ENCODE measurements around the gene PCDHGA11. TPM values are rescaled to one million over a fixed set of nuclear protein-coding genes. Genes with fewer than 3 reads are reported as not detected.
"Not testable (repeated sequence)": the region's sequence is repeated elsewhere in the genome, so short reads cannot be mapped to it uniquely, and the experiment has no call there.

PCDHGA11 gene
- polyA plus RNA-seq, result 1 to 10 TPM in 1 of 4 donors, under 1 TPM in 1, not detected in 2; 0.81 to 1.0 TPM
- long read RNA-seq, donor 1, full-length matches to known transcripts, result 2 of 2 reads
- long read RNA-seq, donor 1, partial matches to known transcripts, result 0 of 2 reads
- long read RNA-seq, donor 1, other reads (novel, unspliced or antisense), result 0 of 2 reads
- long read RNA-seq, donor 2, result 0 reads
- long read RNA-seq, donor 3, partial matches to known transcripts, result 0 of 1 reads
- long read RNA-seq, donor 3, other reads (novel, unspliced or antisense), result 0 of 1 reads
- long read RNA-seq, donor 4, result 0 reads
- long read RNA-seq, donor 5, result 0 reads
- long read RNA-seq, donor 6, result 0 reads
- long read RNA-seq, donor 7, full-length matches to known transcripts, result 1 of 1 reads
- long read RNA-seq, donor 7, partial matches to known transcripts, result 0 of 1 reads
- long read RNA-seq, donor 7, other reads (novel, unspliced or antisense), result 0 of 1 reads
- long read RNA-seq, donor 8, result 0 reads
- long read RNA-seq, donor 9, result 0 reads
- long read RNA-seq, donor 10, full-length matches to known transcripts, result 1 of 1 reads
- long read RNA-seq, donor 10, partial matches to known transcripts, result 0 of 1 reads
- long read RNA-seq, donor 10, other reads (novel, unspliced or antisense), result 0 of 1 reads

DNA sequence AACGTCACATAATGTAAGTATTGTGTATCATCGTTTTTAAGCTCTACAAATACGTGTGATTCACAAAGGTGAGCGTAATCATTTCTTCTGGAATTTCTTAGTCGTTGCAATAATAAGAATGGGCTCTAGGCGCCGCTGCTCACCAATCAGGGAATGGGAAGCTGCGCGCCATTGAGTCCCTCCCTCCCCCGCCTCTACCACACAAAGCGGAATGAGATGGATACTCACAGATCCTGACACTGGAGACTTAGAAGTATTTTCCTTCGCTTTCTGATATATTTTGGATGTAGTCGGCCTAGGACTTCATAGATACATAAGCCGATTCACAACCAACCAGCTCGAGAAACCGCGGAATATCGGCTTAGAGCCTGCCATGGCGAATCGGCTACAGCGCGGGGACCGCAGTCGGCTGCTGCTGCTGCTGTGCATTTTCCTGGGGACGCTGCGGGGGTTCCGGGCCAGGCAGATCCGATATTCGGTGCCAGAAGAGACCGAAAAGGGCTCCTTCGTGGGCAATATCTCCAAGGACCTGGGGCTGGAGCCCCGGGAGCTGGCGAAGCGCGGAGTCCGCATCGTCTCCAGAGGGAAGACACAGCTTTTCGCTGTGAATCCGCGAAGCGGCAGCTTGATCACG, at the start of gene PCDHGA11:
Gene PCDHGA11, plus strand, starts transcription at position 197 of the 634 bp plus-strand sequence. Its CDS starts 177 bp downstream, at position 374.
- WGBS, 3 donors, result 10 to 33% (median 31%) methylated on average over 42 of the region's 42 CpGs
- FAIRE-seq, result no peak
- no peak within 1 kb of the TSS for H3K27ac ChIP-seq (ENCODE audit: low read depth in 1 of 3, low read length in 2 of 3)

DNA sequence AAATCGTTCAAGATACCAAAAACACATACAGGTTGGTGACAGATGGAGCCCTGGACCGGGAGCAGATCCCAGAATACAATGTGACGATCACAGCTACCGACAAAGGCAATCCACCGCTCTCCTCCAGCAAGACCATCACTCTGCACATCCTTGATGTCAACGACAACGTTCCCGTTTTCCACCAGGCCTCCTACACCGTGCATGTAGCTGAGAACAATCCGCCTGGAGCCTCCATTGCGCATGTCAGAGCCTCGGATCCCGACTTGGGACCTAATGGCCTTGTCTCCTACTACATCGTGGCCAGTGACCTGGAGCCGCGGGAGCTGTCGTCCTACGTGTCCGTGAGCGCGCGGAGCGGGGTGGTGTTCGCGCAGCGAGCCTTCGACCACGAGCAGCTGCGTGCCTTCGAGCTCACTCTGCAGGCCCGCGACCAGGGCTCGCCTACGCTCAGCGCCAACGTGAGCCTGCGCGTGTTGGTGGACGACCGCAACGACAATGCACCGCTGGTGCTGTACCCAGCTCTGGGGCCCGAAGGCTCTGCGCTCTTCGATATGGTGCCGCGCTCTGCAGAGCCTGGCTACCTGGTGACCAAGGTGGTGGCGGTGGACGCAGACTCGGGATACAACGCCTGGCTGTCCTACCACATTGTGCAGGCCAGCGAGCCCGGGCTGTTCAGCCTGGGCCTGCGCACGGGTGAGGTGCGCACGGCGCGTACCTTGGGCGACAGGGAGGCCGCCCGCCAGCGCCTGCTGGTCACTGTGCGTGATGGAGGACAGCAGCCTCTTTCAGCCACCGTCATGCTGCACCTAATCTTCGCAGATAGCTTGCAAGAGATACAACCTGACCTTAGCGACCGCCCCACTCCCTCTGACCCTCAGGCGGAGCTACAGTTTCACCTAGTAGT, 49.0 kb upstream of the PCDHGA11 start:
- DNase-seq (no peak), FAIRE-seq (no peak)
- 40 to 61% (median 58%) methylated on average over 69 of the region's 69 CpGs for WGBS, 3 donors
- H3K36me3 ChIP-seq (ENCODE audit: control insufficient read depth in 3 of 3, insufficient read depth in 2 of 3, low read depth in 1 of 3, low read length in 3 of 3), result no peaks in the 10 kb centered on the region
- H3K9me3 ChIP-seq (ENCODE audit: control insufficient read depth in 2 of 2, insufficient read depth in 1 of 2, low read depth in 1 of 2, low read length in 1 of 2), result peaks cover 0 to 60% of the 10 kb centered on the region in 2 donors
- H3K27ac ChIP-seq (ENCODE audit: low read depth in 1 of 3, low read length in 2 of 3), result no peak overlapping the region
- no peak overlapping the region for H3K4me3 ChIP-seq (ENCODE audit: low read depth in 1 of 3, low read length in 3 of 3)
- peaks cover 0 to 23% (median 21%) of the 10 kb centered on the region in 3 donors for H3K27me3 ChIP-seq (ENCODE audit: control insufficient read depth in 3 of 3, insufficient read depth in 3 of 3, low read length in 3 of 3)
- no peaks in the 10 kb centered on the region for H3K4me1 ChIP-seq (ENCODE audit: control insufficient read depth in 3 of 3, insufficient read depth in 2 of 3, low read depth in 1 of 3, low read length in 2 of 3)

More for the DNA sequence above, at the start of gene PCDHGA11:
- H3K4me1 ChIP-seq (ENCODE audit: control insufficient read depth in 3 of 3, insufficient read depth in 2 of 3, low read depth in 1 of 3, low read length in 2 of 3), result no peaks in the 10 kb centered on the region
- H3K4me3 ChIP-seq (ENCODE audit: low read depth in 1 of 3, low read length in 3 of 3), result peak within 1 kb of the TSS in 1 of 3 donors; percentile 15
- peak in 1 of 2 donors; percentile 43 for DNase-seq
- H3K27me3 ChIP-seq (ENCODE audit: control insufficient read depth in 3 of 3, insufficient read depth in 3 of 3, low read length in 3 of 3), result peaks cover 0 to 49% (median 27%) of the 10 kb centered on the region in 3 donors
- H3K9me3 ChIP-seq (ENCODE audit: control insufficient read depth in 2 of 2, insufficient read depth in 1 of 2, low read depth in 1 of 2, low read length in 1 of 2), result peaks cover 22 to 60% of the 10 kb centered on the region in 2 donors
- no peaks in the 10 kb centered on the region for H3K36me3 ChIP-seq (ENCODE audit: control insufficient read depth in 3 of 3, insufficient read depth in 2 of 3, low read depth in 1 of 3, low read length in 3 of 3)

DNA sequence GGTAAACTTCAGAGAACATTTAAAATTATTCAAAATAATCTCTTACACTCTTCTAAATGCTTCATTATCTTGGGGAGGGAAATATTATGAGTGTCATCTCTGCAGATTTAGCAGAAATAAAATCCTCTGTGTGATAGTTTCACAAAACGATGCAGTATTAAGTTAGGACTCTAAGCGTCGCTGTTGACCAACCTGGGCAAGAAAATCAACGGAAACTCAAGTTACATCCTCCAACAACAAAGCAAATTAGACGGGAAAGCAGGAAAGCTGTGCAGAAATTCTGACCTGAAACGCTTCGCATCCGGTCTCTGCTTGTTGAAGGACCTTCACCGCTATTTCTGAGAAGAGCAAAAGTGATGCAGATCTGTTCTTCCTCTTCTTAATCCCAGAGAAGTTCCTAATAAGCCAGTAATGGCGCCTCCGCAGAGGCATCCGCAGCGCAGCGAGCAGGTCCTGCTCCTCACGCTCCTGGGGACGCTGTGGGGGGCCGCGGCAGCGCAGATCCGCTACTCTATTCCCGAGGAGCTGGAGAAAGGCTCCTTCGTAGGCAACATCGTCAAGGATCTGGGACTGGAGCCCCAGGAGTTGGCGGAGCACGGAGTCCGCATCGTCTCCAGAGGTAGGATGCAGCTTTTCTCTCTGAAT, 47.1 kb upstream of the PCDHGA11 start, which contains the start of gene PCDHGA6:
Gene PCDHGA6, plus strand, starts transcription at position 219 of the 645 bp plus-strand sequence. Its CDS starts 193 bp downstream, at position 412.
- DNase-seq (no peak), FAIRE-seq (no peak)
- Histone ChIP-seq H3K27me3 (ENCODE audit: control insufficient read depth in 3 of 3, insufficient read depth in 3 of 3, low read length in 3 of 3) (peaks cover 0 to 23% (median 21%) of the 10 kb centered on the region in 3 donors), H3K4me3 (ENCODE audit: low read depth in 1 of 3, low read length in 3 of 3) (peak within 1 kb of the TSS in 1 of 3 donors; percentile 15), H3K36me3 (ENCODE audit: control insufficient read depth in 3 of 3, insufficient read depth in 2 of 3, low read depth in 1 of 3, low read length in 3 of 3) (no peaks in the 10 kb centered on the region), H3K27ac (ENCODE audit: low read depth in 1 of 3, low read length in 2 of 3) (no peak within 1 kb of the TSS), H3K4me1 (ENCODE audit: control insufficient read depth in 3 of 3, insufficient read depth in 2 of 3, low read depth in 1 of 3, low read length in 2 of 3) (no peaks in the 10 kb centered on the region), H3K9me3 (ENCODE audit: control insufficient read depth in 2 of 2, insufficient read depth in 1 of 2, low read depth in 1 of 2, low read length in 1 of 2) (peaks cover 0 to 64% of the 10 kb centered on the region in 2 donors)
- 20 to 39% (median 37%) methylated on average over 27 of the region's 27 CpGs for WGBS, 3 donors

DNA sequence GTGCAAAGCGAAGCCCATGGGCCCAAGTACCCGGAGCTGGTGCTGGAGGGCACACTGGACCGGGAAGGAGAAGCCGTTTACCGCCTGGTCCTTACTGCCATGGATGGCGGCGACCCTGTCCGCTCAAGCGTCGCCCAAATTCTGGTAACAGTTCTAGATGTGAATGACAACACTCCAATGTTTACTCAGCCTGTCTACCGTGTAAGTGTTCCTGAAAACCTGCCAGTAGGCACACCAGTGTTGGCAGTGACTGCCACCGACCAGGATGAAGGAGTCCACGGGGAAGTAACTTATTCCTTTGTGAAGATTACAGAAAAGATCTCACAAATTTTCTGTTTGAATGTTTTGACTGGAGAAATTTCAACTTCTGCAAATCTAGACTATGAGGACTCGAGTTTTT, 46.2 kb upstream of the PCDHGA11 start:
- no peak overlapping the region for H3K4me3 ChIP-seq (ENCODE audit: low read depth in 1 of 3, low read length in 3 of 3)
- no peak for FAIRE-seq
- H3K36me3 ChIP-seq (ENCODE audit: control insufficient read depth in 3 of 3, insufficient read depth in 2 of 3, low read depth in 1 of 3, low read length in 3 of 3), result no peaks in the 10 kb centered on the region
- WGBS, 3 donors, result 65 to 68% (median 67%) methylated on average over 14 of the region's 14 CpGs
- peaks cover 0 to 61% of the 10 kb centered on the region in 2 donors for H3K9me3 ChIP-seq (ENCODE audit: control insufficient read depth in 2 of 2, insufficient read depth in 1 of 2, low read depth in 1 of 2, low read length in 1 of 2)
- no peaks in the 10 kb centered on the region for H3K4me1 ChIP-seq (ENCODE audit: control insufficient read depth in 3 of 3, insufficient read depth in 2 of 3, low read depth in 1 of 3, low read length in 2 of 3)
- no peak for DNase-seq
- peaks cover 0 to 23% (median 21%) of the 10 kb centered on the region in 3 donors for H3K27me3 ChIP-seq (ENCODE audit: control insufficient read depth in 3 of 3, insufficient read depth in 3 of 3, low read length in 3 of 3)
- no peak overlapping the region for H3K27ac ChIP-seq (ENCODE audit: low read depth in 1 of 3, low read length in 2 of 3)

DNA sequence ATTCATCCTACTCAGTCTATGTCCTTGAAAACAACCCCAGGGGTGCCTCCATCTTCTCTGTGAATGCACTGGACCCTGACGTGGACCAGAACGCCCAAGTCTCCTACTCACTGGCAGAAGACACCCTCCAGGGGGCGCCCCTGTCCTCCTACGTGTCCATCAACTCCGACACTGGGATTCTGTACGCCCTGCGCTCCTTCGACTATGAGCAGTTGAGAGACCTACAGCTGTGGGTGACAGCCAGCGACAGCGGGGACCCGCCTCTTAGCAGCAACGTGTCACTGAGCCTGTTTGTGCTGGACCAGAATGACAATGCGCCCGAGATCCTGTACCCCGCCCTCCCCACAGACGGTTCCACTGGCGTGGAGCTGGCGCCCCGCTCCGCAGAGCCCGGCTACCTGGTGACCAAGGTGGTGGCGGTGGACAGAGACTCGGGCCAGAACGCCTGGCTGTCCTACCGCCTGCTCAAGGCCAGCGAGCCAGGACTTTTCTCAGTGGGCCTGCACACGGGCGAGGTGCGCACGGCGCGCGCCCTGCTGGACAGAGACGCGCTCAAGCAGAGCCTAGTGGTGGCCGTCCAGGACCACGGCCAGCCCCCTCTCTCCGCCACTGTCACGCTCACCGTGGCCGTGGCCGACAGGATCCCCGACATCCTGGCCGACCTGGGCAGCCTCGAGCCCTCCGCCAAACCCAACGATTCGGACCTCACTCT, 45.3 kb upstream of the PCDHGA11 start:
- FAIRE-seq, DNase-seq: not testable (repeated sequence)

DNA sequence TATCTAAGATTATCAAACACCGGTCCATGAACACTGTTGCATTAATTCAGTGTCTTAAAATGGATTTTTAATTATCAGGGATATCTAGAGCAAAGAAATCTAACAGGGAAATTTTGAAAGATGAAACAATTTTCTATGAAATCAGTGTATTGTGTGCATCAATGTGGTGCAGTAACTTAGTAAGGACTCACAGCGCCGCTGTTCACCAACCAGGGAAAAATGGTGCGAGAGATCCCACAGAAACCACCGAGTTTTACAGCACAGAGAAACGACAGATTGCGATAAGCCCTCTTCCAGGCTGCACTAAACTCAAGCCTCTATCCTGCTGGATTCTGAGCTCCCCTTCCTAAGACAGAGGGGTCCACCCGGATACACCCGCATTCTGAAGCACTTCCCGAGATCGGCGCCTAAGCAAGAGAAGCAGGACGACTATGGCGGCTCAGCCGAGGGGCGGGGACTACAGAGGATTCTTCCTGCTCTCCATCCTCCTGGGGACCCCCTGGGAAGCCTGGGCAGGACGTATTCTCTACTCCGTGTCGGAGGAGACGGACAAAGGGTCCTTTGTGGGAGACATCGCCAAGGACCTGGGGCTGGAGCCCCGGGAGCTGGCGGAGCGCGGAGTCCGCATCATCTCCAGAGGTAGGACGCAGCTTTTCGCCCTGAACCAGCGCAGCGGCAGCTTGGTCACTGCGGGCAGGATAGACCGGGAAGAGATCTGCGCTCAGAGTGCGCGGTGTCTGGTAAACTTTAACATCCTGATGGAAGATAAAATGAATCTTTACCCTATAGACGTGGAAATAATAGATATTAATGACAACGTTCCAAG, 38.2 kb upstream of the PCDHGA11 start, which contains the start of gene PCDHGA7:
Gene PCDHGA7, plus strand, starts transcription at position 274 of the 826 bp plus-strand sequence. Its CDS starts 158 bp downstream, at position 432.
- DNase-seq (peak in 1 of 2 donors; percentile 14), FAIRE-seq (no peak)
- Histone ChIP-seq H3K27ac (ENCODE audit: low read depth in 1 of 3, low read length in 2 of 3) (no peak within 1 kb of the TSS), H3K9me3 (ENCODE audit: control insufficient read depth in 2 of 2, insufficient read depth in 1 of 2, low read depth in 1 of 2, low read length in 1 of 2) (peaks cover 0 to 43% of the 10 kb centered on the region in 2 donors), H3K27me3 (ENCODE audit: control insufficient read depth in 3 of 3, insufficient read depth in 3 of 3, low read length in 3 of 3) (peaks cover 0 to 26% (median 10%) of the 10 kb centered on the region in 3 donors), H3K4me3 (ENCODE audit: low read depth in 1 of 3, low read length in 3 of 3) (no peak within 1 kb of the TSS), H3K4me1 (ENCODE audit: control insufficient read depth in 3 of 3, insufficient read depth in 2 of 3, low read depth in 1 of 3, low read length in 2 of 3) (no peaks in the 10 kb centered on the region), H3K36me3 (ENCODE audit: control insufficient read depth in 3 of 3, insufficient read depth in 2 of 3, low read depth in 1 of 3, low read length in 3 of 3) (no peaks in the 10 kb centered on the region)
- WGBS, 3 donors, result 19 to 37% (median 26%) methylated on average over 37 of the region's 37 CpGs

More for the DNA sequence above, 45.3 kb upstream of the PCDHGA11 start:
- 53 to 63% (median 60%) methylated on average over 29 to 43 of the region's 48 CpGs for WGBS, 3 donors
- H3K27me3 ChIP-seq (ENCODE audit: control insufficient read depth in 3 of 3, insufficient read depth in 3 of 3, low read length in 3 of 3), result peaks cover 0 to 22% (median 20%) of the 10 kb centered on the region in 3 donors
- not testable (repeated sequence) for H3K4me1 ChIP-seq (ENCODE audit: control insufficient read depth in 3 of 3, insufficient read depth in 2 of 3, low read depth in 1 of 3, low read length in 2 of 3); H3K4me3 ChIP-seq (ENCODE audit: low read depth in 1 of 3, low read length in 3 of 3); H3K27ac ChIP-seq (ENCODE audit: low read depth in 1 of 3, low read length in 2 of 3); H3K36me3 ChIP-seq (ENCODE audit: control insufficient read depth in 3 of 3, insufficient read depth in 2 of 3, low read depth in 1 of 3, low read length in 3 of 3)
- H3K9me3 ChIP-seq (ENCODE audit: control insufficient read depth in 2 of 2, insufficient read depth in 1 of 2, low read depth in 1 of 2, low read length in 1 of 2), result peaks cover 0 to 54% of the 10 kb centered on the region in 2 donors
